H1 (cell line): ENCODE data around the gene QSER1. TPM values are rescaled to one million over a fixed set of nuclear protein-coding genes. Genes with fewer than 3 reads are reported as not detected.
"Not testable (repeated sequence)": the region's sequence is repeated elsewhere in the genome, so short reads cannot be mapped to it uniquely, and the experiment has no call there.

Experiments used
- CTCF ChIA-PET: fragments of 300-600 bp; sonication (Branson Sonifier 250); formaldehyde crosslinking; loops from one replicate; lab custom pipeline; 2021; ENCODE audit not compliant: partially characterized antibody; lab: Charles Lee
- POLR2A ChIA-PET: fragments of 300-600 bp; sonication (Branson Sonifier 250); formaldehyde crosslinking; loops from one replicate; lab custom pipeline; 2021; ENCODE audit warnings: inconsistent platforms; ENCODE audit not compliant: partially characterized antibody; lab: Charles Lee
- DNase-seq, 2 experiments: peaks; one replicate each; pipeline versions ENCODE4 v3.0.0 to v3.0.0-alpha.2; 2010 to 2022; ENCODE audit warnings: low spot score in 2 of 2, low read depth in 1 of 2, mixed read lengths in 1 of 2
- FAIRE-seq: peaks from 2 replicates; lab custom pipeline; 2011; peaks lifted over from hg19 to GRCh38; lab: Jason Lieb, UNC
- H2AFZ ChIP-seq: 2 replicates; pipeline ENCODE4 v1.8.1; 2012; ENCODE audit warnings: low read length, inconsistent platforms
- H2AK5ac ChIP-seq: 2 replicates; pipeline ENCODE4 v1.6.1; 2013; ENCODE audit warnings: low read depth, low read length
- H2BK120ac ChIP-seq: replicated peaks from 2 replicates; pipeline ENCODE3; 2013; ENCODE audit warnings: low read depth, low read length, inconsistent platforms
- H2BK12ac ChIP-seq: 2 replicates; pipeline ENCODE4 v1.6.1; 2013; ENCODE audit warnings: low read depth, low read length
- H2BK15ac ChIP-seq: 2 replicates; pipeline ENCODE4 v1.6.1; 2013; ENCODE audit warnings: low read length
- H2BK20ac ChIP-seq: 2 replicates; pipeline ENCODE4 v1.6.1; 2013; ENCODE audit warnings: low read length
- H2BK5ac ChIP-seq: 2 replicates; pipeline ENCODE4 v1.6.1; 2013; ENCODE audit warnings: low read depth, low read length
- H3K14ac ChIP-seq: 2 replicates; pipeline ENCODE4 v1.6.1; 2013; ENCODE audit warnings: inconsistent platforms; ENCODE audit not compliant: insufficient read length
- H3K18ac ChIP-seq: 2 replicates; pipeline ENCODE4 v1.6.1; 2013; ENCODE audit warnings: low read length; ENCODE audit errors: extremely low read depth
- H3K23ac ChIP-seq: 2 replicates; pipeline ENCODE4 v1.6.1; 2013; ENCODE audit warnings: inconsistent platforms; ENCODE audit not compliant: insufficient read length
- H3K23me2 ChIP-seq: 2 replicates; pipeline ENCODE4 v1.6.1; 2013; ENCODE audit warnings: low read depth, low read length
- H3K27ac ChIP-seq: 2 replicates; pipeline ENCODE4 v1.6.1; 2011; ENCODE audit warnings: low read depth, low read length, inconsistent platforms
- H3K27me3 ChIP-seq, 4 experiments: replicated peaks in 1 of 4; 1 replicate in 1 of 4; 2 replicates in 3 of 4; pipeline versions ENCODE4 v1.6.1 to v1.8.1; 2011 to 2013; ENCODE audit warnings: low read length in 3 of 4, mild to moderate bottlenecking in 3 of 4, inconsistent platforms in 2 of 4, mixed read lengths in 2 of 4, moderate library complexity in 1 of 4; ENCODE audit not compliant: control insufficient read depth in 3 of 4, insufficient read depth in 3 of 4; ENCODE audit errors: extremely low read depth in 1 of 4
- H3K36me3 ChIP-seq, 4 experiments: 2 replicates each; pipeline versions ENCODE4 v1.6.1 to v1.8.1; 2011 to 2013; ENCODE audit warnings: mild to moderate bottlenecking in 4 of 4, low read length in 3 of 4, moderate library complexity in 2 of 4, control low read depth in 1 of 4, inconsistent platforms in 1 of 4; ENCODE audit not compliant: insufficient read depth in 4 of 4, control insufficient read depth in 2 of 4
- H3K4ac ChIP-seq: replicated peaks from 2 replicates; pipeline ENCODE3; 2013; ENCODE audit warnings: low read length, low read depth, mixed read lengths, inconsistent platforms; ENCODE audit not compliant: insufficient read length
- H3K4me1 ChIP-seq, 4 experiments: replicated peaks in 1 of 4; 1 replicate in 1 of 4; 2 replicates in 3 of 4; pipeline versions ENCODE4 v1.6.1 to v1.8.1; 2011 to 2013; ENCODE audit warnings: low read length in 3 of 4, inconsistent platforms in 2 of 4, mixed read lengths in 1 of 4; ENCODE audit not compliant: insufficient read depth in 4 of 4, control insufficient read depth in 3 of 4
- H3K4me2 ChIP-seq, 2 experiments: 2 replicates each; pipeline versions ENCODE4 v1.6.1 to v1.8.1; 2011 to 2013; ENCODE audit warnings: low read depth in 2 of 2, low read length in 2 of 2, control low read depth in 1 of 2, inconsistent platforms in 1 of 2, mild to moderate bottlenecking in 1 of 2; ENCODE audit not compliant: insufficient read depth in 1 of 2
- H3K4me3 ChIP-seq, 4 experiments: fragments of 200-600, 300-600 bp in 1 of 4; sonication (generic), shearing (Covaris generic), sonication (Bioruptor Twin) in 1 of 4; 2 replicates each; pipeline versions ENCODE4 v1.5.1 to v1.8.1; 2011 to 2016; ENCODE audit warnings: low read length in 4 of 4, low read depth in 3 of 4, control low read depth in 2 of 4, inconsistent platforms in 2 of 4, mild to moderate bottlenecking in 2 of 4, mixed read lengths in 1 of 4, moderate library complexity in 1 of 4; ENCODE audit not compliant: insufficient read depth in 2 of 4; ENCODE audit errors: extremely low read depth in 1 of 4
- H3K56ac ChIP-seq: replicated peaks from 2 replicates; pipeline ENCODE3; 2013; ENCODE audit warnings: low read depth, mild to moderate bottlenecking, mixed read lengths, low read length, inconsistent platforms; ENCODE audit not compliant: insufficient read length
- H3K79me1 ChIP-seq: 2 replicates; pipeline ENCODE4 v1.6.1; 2013; ENCODE audit warnings: low read depth, low read length, control low read depth
- H3K79me2 ChIP-seq, 2 experiments: 2 replicates each; pipeline versions ENCODE4 v1.6.1 to v1.8.1; 2012 to 2013; ENCODE audit warnings: low read length in 2 of 2, mild to moderate bottlenecking in 2 of 2, inconsistent platforms in 1 of 2; ENCODE audit not compliant: insufficient read depth in 2 of 2, control insufficient read depth in 1 of 2
- H3K9ac ChIP-seq, 4 experiments: replicated peaks in 1 of 4; 1 replicate in 1 of 4; 2 replicates in 3 of 4; pipeline versions ENCODE4 v1.6.1 to v1.8.1; 2011 to 2013; ENCODE audit warnings: low read depth in 3 of 4, low read length in 3 of 4, control low read depth in 2 of 4, mild to moderate bottlenecking in 2 of 4, moderate library complexity in 2 of 4, inconsistent platforms in 1 of 4; ENCODE audit errors: extremely low read depth in 1 of 4
- H3K9me3 ChIP-seq, 2 experiments: 2 replicates each; pipeline versions ENCODE4 v1.6.1 to v1.8.1; 2012 to 2013; ENCODE audit warnings: mild to moderate bottlenecking in 2 of 2, moderate library complexity in 2 of 2, control low read depth in 1 of 2, inconsistent platforms in 1 of 2, low read depth in 1 of 2, low read length in 1 of 2, mixed read lengths in 1 of 2; ENCODE audit not compliant: insufficient read depth in 2 of 2
- H4K20me1 ChIP-seq, 2 experiments: replicated peaks in 1 of 2; 2 replicates each; pipeline versions ENCODE3 to v1.8.1; 2011 to 2013; ENCODE audit warnings: inconsistent platforms in 2 of 2, low read length in 2 of 2, mild to moderate bottlenecking in 1 of 2; ENCODE audit not compliant: insufficient read depth in 2 of 2, control insufficient read depth in 1 of 2
- H4K5ac ChIP-seq: 2 replicates; pipeline ENCODE4 v1.6.1; 2013; ENCODE audit warnings: low read length, low read depth, mixed read lengths, inconsistent platforms; ENCODE audit not compliant: insufficient read length
- H4K8ac ChIP-seq: 2 replicates; pipeline ENCODE4 v1.8.0; 2013; ENCODE audit warnings: mild to moderate bottlenecking, moderate library complexity, low read length, inconsistent platforms; ENCODE audit not compliant: insufficient read depth; ENCODE audit errors: extremely low read depth
- H4K91ac ChIP-seq: replicated peaks from 2 replicates; pipeline ENCODE3; 2013; ENCODE audit warnings: low read length, mixed read lengths, inconsistent platforms; ENCODE audit not compliant: insufficient read length
- WGBS, 2 experiments: shearing (Covaris generic) in 1 of 2; methylation state at CpG; one replicate each; pipeline versions ENCODE4 v1.1.6 to v1.1.7; 2013 to 2015; ENCODE audit warnings: low lambda C conversion rate in 2 of 2, mixed read lengths in 2 of 2, inconsistent platforms in 1 of 2, low coverage in 1 of 2, missing lambda C conversion rate in 1 of 2; ENCODE audit not compliant: insufficient replicate concordance in 2 of 2, insufficient coverage in 1 of 2, insufficient read length in 1 of 2; ENCODE audit errors: extremely low coverage in 1 of 2, missing lambda C conversion rate in 1 of 2; 5-methylcytosine and 5-hydroxymethylcytosine counted together
- polyA plus RNA-seq, 7 experiments: library from polyadenylated mRNA; depleted of rRNA in 3 of 7; stranded (reverse) in 5 of 7; unstranded in 2 of 7; fragments of >200 nt in 5 of 7; fragments of 200-250 nt in 2 of 7; gene quantifications; 1 replicate in 5 of 7; 2 replicates in 1 of 7; 4 replicates in 1 of 7; pipeline versions ENCODE4 v1.2.1 to v1.2.3, GENCODE V29; 2011 to 2013; ENCODE audit warnings: missing spikeins in 2 of 7, mixed read lengths in 2 of 7
- total RNA-seq: library from RNA; stranded (reverse); fragmentation: NEBNext Ultra II Directional; extraction: Animal tissue kit (Norgen Biotek cat#: 25700); gene quantifications from 2 replicates; pipeline ENCODE4 v1.2.1, GENCODE V29; 2021

QSER1 gene
- total and polyA plus RNA-seq, 2 of the 8 experiments (the other 6 are each of a cell fraction or from before 2014, with no cell fraction given) = 29.3 to 117 TPM

DNA sequence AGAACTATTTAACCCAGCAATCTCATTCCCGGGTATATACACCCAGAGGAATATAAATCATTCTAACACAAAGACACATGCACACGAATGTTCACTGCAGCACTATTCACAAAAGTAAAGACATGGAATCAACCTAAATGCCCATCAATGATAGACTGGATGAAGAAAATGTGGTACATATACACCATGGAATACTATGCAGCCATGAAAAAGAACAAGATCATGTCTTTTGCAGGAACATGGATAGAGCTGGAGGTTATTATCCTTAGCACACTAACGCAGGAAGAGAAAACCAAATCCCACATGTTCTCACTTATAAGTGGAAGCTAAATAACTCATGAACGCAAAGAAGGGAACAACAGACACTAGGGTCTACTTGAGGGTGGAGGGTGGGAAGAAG, 23.9 kb upstream of the QSER1 start:
- not testable (repeated sequence) for H3K79me1 ChIP-seq, H3K9me3 ChIP-seq, H2BK5ac ChIP-seq, H3K4me2 ChIP-seq, H3K27ac ChIP-seq, H2AFZ ChIP-seq, H3K23ac ChIP-seq, H4K8ac ChIP-seq, H3K23me2 ChIP-seq, FAIRE-seq, H3K27me3 ChIP-seq, H3K4ac ChIP-seq, H3K36me3 ChIP-seq, H3K56ac ChIP-seq, H3K4me1 ChIP-seq, H3K18ac ChIP-seq, H4K5ac ChIP-seq, H2BK20ac ChIP-seq, H3K4me3 ChIP-seq, H2BK15ac ChIP-seq, H2AK5ac ChIP-seq, H2BK12ac ChIP-seq, H2BK120ac ChIP-seq, H3K9ac ChIP-seq, H3K14ac ChIP-seq, H4K20me1 ChIP-seq, H4K91ac ChIP-seq, H3K79me2 ChIP-seq, DNase-seq
- CTCF ChIA-PET = interaction anchor here (1.4 to 7.1 kb wide), 4 partner anchors 10 to 26 kb away, joined by 4 to 55 read pairs (median 7); no protein-coding TSS in a partner anchor
- WGBS, 2 experiments = 71% methylated on average over 4 of the region's 4 CpGs; no CpG with 5 or more reads in 1 of the 2 experiments
- POLR2A ChIA-PET = interaction anchor here (1.2 kb wide), 1 partner anchor 23 kb away, joined by 3 read pairs; no protein-coding TSS in a partner anchor
